K562 (cell line): Measurements from ENCODE around the gene HOXD1. TPM values are rescaled to one million over a fixed set of nuclear protein-coding genes. Genes with fewer than 3 reads are reported as not detected.

Source experiments
- ATAC-seq: fragments of 200-7000 bp; cut with Tn5 transposase; 3 replicates; pipeline ENCODE4 v1.9.1; 2020; ENCODE audit warnings: moderate library complexity
- BruUV-seq: library from RNA; stranded (reverse); fragments of 400-500 nt; replicated peaks from 2 replicates; lab custom pipeline; 2021; lab: Mats Ljungman, UMichigan
- CTCF ChIA-PET: fragments of 300-600 bp; formaldehyde crosslinking; extraction: SDS; loops from one replicate; lab custom pipeline; 2021; ENCODE audit warnings: low intra/inter-chr PET ratio; lab: Yijun Ruan, JAX
- POLR2A ChIA-PET: fragments of 300-600, 350-650 bp; sonication (Branson Sonifier 250); formaldehyde crosslinking; extraction: SDS; loops from one replicate; lab custom pipeline; 2021; ENCODE audit warnings: antibody characterized with exemption, inconsistent platforms; lab: Yijun Ruan, JAX
- DNase-seq, 4 experiments: peaks; one replicate each; pipeline versions ENCODE4 v3.0.0 to v3.0.0-alpha.2; 2011 to 2018; ENCODE audit warnings: low spot score in 3 of 4, mixed read lengths in 3 of 4; ENCODE audit errors: extremely low read depth in 1 of 4
- FAIRE-seq: peaks from 2 replicates; lab custom pipeline; 2011; peaks lifted over from hg19 to GRCh38; lab: Jason Lieb, UNC
- H2AFZ ChIP-seq: 2 replicates; pipeline ENCODE4 v1.6.0; 2011; ENCODE audit warnings: low read depth, low read length, control low read depth, inconsistent platforms
- H3K27ac ChIP-seq: fragments of 200-600 bp; 3 replicates; pipeline ENCODE4 v1.8.0; 2011; ENCODE audit warnings: low read depth, mild to moderate bottlenecking, control low read depth, inconsistent platforms, low read length, moderate library complexity, mixed read lengths; ENCODE audit errors: extremely low read depth
- H3K27me3 ChIP-seq, 2 experiments: fragments of 300-600 bp in 1 of 2; 2 replicates in 1 of 2; 3 replicates in 1 of 2; pipeline versions ENCODE4 v1.6.0 to v1.8.0; 2011; ENCODE audit warnings: inconsistent platforms in 2 of 2, low read length in 2 of 2, mild to moderate bottlenecking in 1 of 2, mixed read lengths in 1 of 2, moderate library complexity in 1 of 2; ENCODE audit not compliant: control insufficient read depth in 2 of 2, insufficient read depth in 2 of 2
- H3K36me3 ChIP-seq: fragments of 300-600 bp; 3 replicates; pipeline ENCODE4 v1.8.0; 2011; ENCODE audit warnings: mild to moderate bottlenecking, low read length, inconsistent platforms; ENCODE audit not compliant: control insufficient read depth, insufficient read depth
- H3K4me1 ChIP-seq, 2 experiments: fragments of 200-600 bp in 1 of 2; replicated peaks in 1 of 2; 2 replicates in 1 of 2; 3 replicates in 1 of 2; pipeline versions ENCODE4 v1.5.1 to v1.8.0; 2011; ENCODE audit warnings: inconsistent platforms in 2 of 2, low read length in 2 of 2, mild to moderate bottlenecking in 1 of 2, mixed read lengths in 1 of 2, moderate library complexity in 1 of 2; ENCODE audit not compliant: control insufficient read depth in 2 of 2, insufficient read depth in 2 of 2
- H3K4me2 ChIP-seq: 2 replicates; pipeline ENCODE4 v1.6.1; 2011; ENCODE audit warnings: low read length, control low read depth, inconsistent platforms, mixed read lengths; ENCODE audit not compliant: insufficient read depth
- H3K4me3 ChIP-seq: fragments of 200-600 bp; sonication (generic), shearing (Covaris generic); 2 replicates; pipeline ENCODE4 v1.5.1; 2016; ENCODE audit warnings: control low read depth, inconsistent platforms
- H3K79me2 ChIP-seq: fragments of 200-600 bp; 3 replicates; pipeline ENCODE4 v1.8.0; 2011; ENCODE audit warnings: low read length, inconsistent platforms; ENCODE audit not compliant: control insufficient read depth, insufficient read depth
- H3K9ac ChIP-seq, 2 experiments: 2 replicates each; pipeline versions ENCODE4 v1.6.0 to v1.6.1; 2011; ENCODE audit warnings: low read depth in 2 of 2, low read length in 2 of 2, control low read depth in 1 of 2, inconsistent platforms in 1 of 2, mild to moderate bottlenecking in 1 of 2, mixed read lengths in 1 of 2; ENCODE audit not compliant: insufficient read depth in 1 of 2
- H3K9me1 ChIP-seq: one replicate; pipeline ENCODE4 v1.6.0; 2011; ENCODE audit warnings: inconsistent platforms, mild to moderate bottlenecking, low read length, moderate library complexity; ENCODE audit not compliant: control insufficient read depth, insufficient read depth
- H3K9me3 ChIP-seq: replicated peaks from 2 replicates; pipeline ENCODE4 v1.5.1; 2011; ENCODE audit warnings: low read depth, low read length, inconsistent platforms; ENCODE audit not compliant: control insufficient read depth, insufficient read depth
- H4K20me1 ChIP-seq: replicated peaks from 2 replicates; pipeline ENCODE4 v1.6.1; 2011; ENCODE audit warnings: low read length, inconsistent platforms, mixed read lengths; ENCODE audit not compliant: control insufficient read depth, insufficient read depth
- ELK3 ChIP-seq: fragments of 450-650 bp; formaldehyde crosslinking; IDR thresholded peaks from 2 replicates; pipeline ENCODE4 v1.4.0; 2020; ENCODE audit warnings: mild to moderate bottlenecking
- SP1 ChIP-seq: sonication (generic); formaldehyde crosslinking; IDR thresholded peaks from 2 replicates; pipeline ENCODE4 v1.8.1; 2022; ENCODE audit warnings: mild to moderate bottlenecking, missing genetic modification reagents
- ZBTB12 ChIP-seq: fragments of 250-450 bp; sonication (Bioruptor Pico); IDR thresholded peaks from 2 replicates; pipeline ENCODE4 v1.4.0; 2020
- WGBS: fragments of 100-300 bp; shearing (Covaris generic); methylation state at CpG from one replicate; pipeline ENCODE4 v1.1.6; 2016; ENCODE audit warnings: low coverage, mixed read lengths; ENCODE audit not compliant: insufficient coverage; ENCODE audit errors: missing lambda C conversion rate; 5-methylcytosine and 5-hydroxymethylcytosine counted together
- in situ Hi-C: fragments of 300-500 bp; cut with MboI; formaldehyde crosslinking; loops from 4 replicates; pipeline ENCODE4 v1.15.0; 2018; ENCODE audit warnings: inconsistent platforms, mixed read lengths
- intact Hi-C: fragments of 100-400 bp; cut with micrococcal nuclease; formaldehyde crosslinking; loops from 2 replicates; pipeline ENCODE4 v1.14.2; 2022
- polyA plus RNA-seq, 8 experiments: library from polyadenylated mRNA; depleted of rRNA in 4 of 8; stranded (reverse) in 5 of 8; unstranded in 3 of 8; fragments of >200 nt; fragmentation: Nextera tagmentation in 2 of 8; fragmentation: Illumina TruSeq in 1 of 8; extraction: Ambion mirVana in 2 of 8; extraction: Trizol in 1 of 8; gene quantifications; 2 replicates each; pipeline versions ENCODE4 v1.2.1 to v1.2.3, GENCODE V29; 2011 to 2014; ENCODE audit warnings: inconsistent platforms in 1 of 8, missing spikeins in 1 of 8
- total RNA-seq, 7 experiments: library from RNA; depleted of rRNA in 6 of 7; stranded (reverse); fragments of >200 nt in 6 of 7; fragmentation: Illumina TruSeq in 2 of 7; extraction: Trizol in 2 of 7; gene quantifications; 2 replicates each; pipeline versions ENCODE4 v1.2.1 to v1.2.3, GENCODE V29; 2011 to 2021; ENCODE audit warnings: low replicate concordance in 1 of 7

Gene HOXD1
- total and polyA plus RNA-seq, 9 of the 15 experiments (the other 6 are each of a cell fraction or from before 2014, with no cell fraction given), result not detected

GRCh38 chr2:176187200-176187898 is 1.1 kb upstream of the HOXD1 start:
- in situ Hi-C loops (no loop called here), intact Hi-C loops (no loop called here)
- TF ChIP-seq ELK3 (CRISPR knock-in tag), result no peak
- TF ChIP-seq SP1, result no peak
- TF ChIP-seq ZBTB12 (CRISPR knock-in tag), result no peak
- H3K4me2 ChIP-seq, result no peak overlapping the region
- H3K27me3 ChIP-seq, result peaks cover 41 to 54% of the 10 kb centered on the region in 2 experiments
- H3K9me1 ChIP-seq, result no peaks in the 10 kb centered on the region
- WGBS, result 22% methylated on average over 13 of the region's 13 CpGs
- H3K27ac ChIP-seq, result no peak overlapping the region
- no peak for DNase-seq
- H2AFZ ChIP-seq, result no peak overlapping the region
- no TSS peak for BruUV-seq
- H3K9ac ChIP-seq, result no peak overlapping the region
- ChIA-PET CTCF (no interaction called here), POLR2A (interaction anchor here (1.8 kb wide), 1 partner anchor 7 kb away, joined by 4 read pairs; no protein-coding TSS in a partner anchor)
- H3K36me3 ChIP-seq, result no peaks in the 10 kb centered on the region
- no peaks in the 10 kb centered on the region for H3K9me3 ChIP-seq
- FAIRE-seq, result no peak
- no peaks in the 10 kb centered on the region for H3K79me2 ChIP-seq
- H3K4me3 ChIP-seq, result no peak overlapping the region
- peaks cover 0 to 13% of the 10 kb centered on the region in 2 experiments; a peak in 2 of 5 replicates for H3K4me1 ChIP-seq
- H4K20me1 ChIP-seq, result no peaks in the 10 kb centered on the region
- ATAC-seq, result no peak
